Measurements from ENCODE around the gene MAP4. TPM values are rescaled to one million over a fixed set of nuclear protein-coding genes. Genes with fewer than 3 reads are reported as not detected.
"Not testable (repeated sequence)": the region's sequence is repeated elsewhere in the genome, so short reads cannot be mapped to it uniquely, and the experiment has no call there.

Gene MAP4
- total RNA-seq, 4 donors from 2014 or later: 62.1 to 110 (median 80.3) TPM

DNA sequence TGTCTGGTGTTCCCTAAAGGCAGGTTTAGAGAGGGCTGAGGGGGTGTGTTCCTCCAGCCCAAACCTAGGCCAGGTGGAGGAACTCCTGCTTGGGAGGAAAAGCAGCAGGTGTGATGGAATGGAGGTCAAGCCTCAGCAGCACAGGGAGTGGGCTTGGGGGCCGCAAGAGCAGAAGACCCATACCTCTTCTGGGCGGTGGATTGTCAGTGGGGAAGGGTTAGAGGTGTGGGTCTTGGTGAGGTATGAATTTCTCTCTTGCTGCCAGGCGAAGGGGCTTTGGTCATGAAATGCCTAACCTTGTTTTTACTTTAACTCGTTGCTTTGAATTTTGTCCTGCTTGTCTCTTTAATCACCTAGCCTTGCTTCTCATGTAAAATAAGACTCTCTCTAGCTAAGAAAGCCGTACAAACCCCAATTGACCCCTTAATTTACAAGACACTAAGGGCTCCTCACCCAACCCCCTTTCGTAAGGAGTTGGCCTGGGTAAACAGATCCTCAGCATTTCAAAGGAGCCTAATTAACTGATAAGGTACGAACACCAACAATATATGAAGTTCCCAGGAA lies 174.3 kb downstream of the MAP4 start:
- no peaks in the 10 kb centered on the region for H3K27me3 ChIP-seq
- no peaks in the 10 kb centered on the region for H3K9me3 ChIP-seq
- peaks cover 0 to 6% (median 0%) of the 10 kb centered on the region in 3 donors for H3K4me1 ChIP-seq
- H3K27ac ChIP-seq: no peak overlapping the region
- peaks cover 12 to 100% (median 62%) of the 10 kb centered on the region in 3 donors for H3K36me3 ChIP-seq
- intact Hi-C loops (cut with DNase I): loop anchor here (5.0 kb wide), 1 partner anchor 145 kb away; no protein-coding TSS in a partner anchor
- DNase-seq: no peak
- 82 to 87% methylated on average over 7 of the region's 7 CpGs for WGBS, 2 donors
- no peak overlapping the region for H3K4me3 ChIP-seq
- TF ChIP-seq, protein P1, sequence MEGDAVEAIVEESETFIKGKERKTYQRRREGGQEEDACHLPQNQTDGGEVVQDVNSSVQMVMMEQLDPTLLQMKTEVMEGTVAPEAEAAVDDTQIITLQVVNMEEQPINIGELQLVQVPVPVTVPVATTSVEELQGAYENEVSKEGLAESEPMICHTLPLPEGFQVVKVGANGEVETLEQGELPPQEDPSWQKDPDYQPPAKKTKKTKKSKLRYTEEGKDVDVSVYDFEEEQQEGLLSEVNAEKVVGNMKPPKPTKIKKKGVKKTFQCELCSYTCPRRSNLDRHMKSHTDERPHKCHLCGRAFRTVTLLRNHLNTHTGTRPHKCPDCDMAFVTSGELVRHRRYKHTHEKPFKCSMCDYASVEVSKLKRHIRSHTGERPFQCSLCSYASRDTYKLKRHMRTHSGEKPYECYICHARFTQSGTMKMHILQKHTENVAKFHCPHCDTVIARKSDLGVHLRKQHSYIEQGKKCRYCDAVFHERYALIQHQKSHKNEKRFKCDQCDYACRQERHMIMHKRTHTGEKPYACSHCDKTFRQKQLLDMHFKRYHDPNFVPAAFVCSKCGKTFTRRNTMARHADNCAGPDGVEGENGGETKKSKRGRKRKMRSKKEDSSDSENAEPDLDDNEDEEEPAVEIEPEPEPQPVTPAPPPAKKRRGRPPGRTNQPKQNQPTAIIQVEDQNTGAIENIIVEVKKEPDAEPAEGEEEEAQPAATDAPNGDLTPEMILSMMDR (IDR thresholded peaks at IDR 0.05): no peak
- TF ChIP-seq POLR2A (IDR thresholded peaks at IDR 0.05): no peak

DNA sequence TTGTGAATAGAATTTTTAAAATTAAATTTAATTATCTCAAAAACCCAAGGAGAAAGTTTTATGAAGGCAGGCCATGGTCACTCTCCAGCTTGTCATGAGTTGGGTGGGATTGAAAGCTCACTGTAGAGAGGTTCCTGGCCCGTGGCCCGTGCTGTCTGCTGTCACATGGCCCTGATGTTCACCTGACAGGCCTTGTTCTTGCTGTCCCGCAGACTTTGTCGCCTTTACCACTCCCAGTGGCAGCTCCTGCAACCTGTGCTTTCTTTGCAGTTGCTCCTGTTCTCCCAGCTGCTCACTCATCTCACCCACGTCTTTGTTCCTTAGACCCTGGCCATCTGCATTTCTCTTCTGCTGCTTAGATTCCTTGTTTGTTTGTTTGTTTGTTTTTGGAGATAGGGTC lies 177.7 kb downstream of the MAP4 start:
- TF ChIP-seq, protein P1 (IDR thresholded peaks at IDR 0.05): no peak
- TF ChIP-seq POLR2A (IDR thresholded peaks at IDR 0.05): no peak
- intact Hi-C loops (cut with DNase I): no loop called here
- no peaks in the 10 kb centered on the region for H3K27me3 ChIP-seq
- H3K27ac ChIP-seq: no peak overlapping the region
- peaks cover 0 to 6% (median 0%) of the 10 kb centered on the region in 3 donors for H3K4me1 ChIP-seq
- H3K36me3 ChIP-seq: peaks cover 12 to 100% (median 64%) of the 10 kb centered on the region in 3 donors
- no peak for DNase-seq
- no peaks in the 10 kb centered on the region for H3K9me3 ChIP-seq
- WGBS, 2 donors: 89 to 93% methylated on average over 5 of the region's 5 CpGs
- no peak overlapping the region for H3K4me3 ChIP-seq

DNA sequence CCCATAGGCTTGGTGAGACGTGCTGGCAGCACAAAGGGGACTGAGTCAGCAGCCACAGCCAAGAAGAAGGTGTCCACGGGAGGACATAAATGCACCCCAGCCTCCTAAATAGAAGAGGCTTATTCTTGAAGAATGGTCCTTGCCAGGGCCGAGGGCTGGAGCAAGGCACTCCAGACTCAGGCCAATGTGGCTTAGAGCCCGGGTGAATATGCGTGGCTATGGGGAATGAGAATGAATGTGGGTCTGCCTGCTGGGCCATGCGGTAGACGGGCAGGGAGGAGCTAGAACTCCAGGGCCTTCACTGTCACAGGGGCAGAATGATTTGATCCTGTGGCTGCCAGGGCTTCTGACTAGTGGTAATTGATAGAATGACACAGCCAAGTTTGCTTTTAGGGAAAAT lies 179.2 kb downstream of the MAP4 start:
- Histone ChIP-seq H3K27me3 (no peaks in the 10 kb centered on the region), H3K4me3 (no peak overlapping the region), H3K4me1 (peaks cover 0 to 6% (median 0%) of the 10 kb centered on the region in 3 donors), H3K27ac (no peak overlapping the region), H3K36me3 (peaks cover 7 to 100% (median 65%) of the 10 kb centered on the region in 3 donors), H3K9me3 (no peaks in the 10 kb centered on the region)
- no peak for DNase-seq
- TF ChIP-seq, protein P1 (IDR thresholded peaks at IDR 0.05): no peak
- TF ChIP-seq POLR2A (IDR thresholded peaks at IDR 0.05): no peak
- intact Hi-C loops (cut with DNase I): no loop called here
- 84% methylated on average over 5 of the region's 7 CpGs for WGBS, 2 donors

DNA sequence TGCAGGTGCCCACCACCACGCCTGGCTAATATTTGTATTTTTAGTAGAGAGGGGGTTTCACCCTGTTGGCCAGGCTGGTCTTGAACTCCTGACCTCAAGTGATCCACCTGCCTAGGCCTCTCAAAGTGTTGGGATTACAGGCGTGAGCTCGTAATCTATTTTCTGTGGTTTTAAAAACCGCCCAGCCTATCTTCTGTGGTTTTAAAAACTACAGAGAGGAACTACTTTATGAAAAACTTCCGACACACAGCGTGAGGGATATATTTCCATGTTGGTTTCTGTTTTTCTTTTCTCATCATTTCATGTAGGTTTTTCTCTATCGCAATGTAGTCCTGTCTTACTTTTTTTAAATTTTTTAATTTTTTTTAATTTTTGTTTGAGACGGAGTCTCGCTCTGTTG lies 186.7 kb downstream of the MAP4 start:
- 72 to 78% methylated on average over 8 to 9 of the region's 9 CpGs for WGBS, 2 donors
- H3K27ac ChIP-seq; H3K27me3 ChIP-seq; intact Hi-C loops (cut with DNase I); H3K9me3 ChIP-seq; DNase-seq; H3K4me3 ChIP-seq: not testable (repeated sequence)
- Histone ChIP-seq H3K36me3 (peaks cover 20 to 75% (median 58%) of the 10 kb centered on the region in 3 donors), H3K4me1 (peaks cover 8 to 23% (median 17%) of the 10 kb centered on the region in 3 donors)

DNA sequence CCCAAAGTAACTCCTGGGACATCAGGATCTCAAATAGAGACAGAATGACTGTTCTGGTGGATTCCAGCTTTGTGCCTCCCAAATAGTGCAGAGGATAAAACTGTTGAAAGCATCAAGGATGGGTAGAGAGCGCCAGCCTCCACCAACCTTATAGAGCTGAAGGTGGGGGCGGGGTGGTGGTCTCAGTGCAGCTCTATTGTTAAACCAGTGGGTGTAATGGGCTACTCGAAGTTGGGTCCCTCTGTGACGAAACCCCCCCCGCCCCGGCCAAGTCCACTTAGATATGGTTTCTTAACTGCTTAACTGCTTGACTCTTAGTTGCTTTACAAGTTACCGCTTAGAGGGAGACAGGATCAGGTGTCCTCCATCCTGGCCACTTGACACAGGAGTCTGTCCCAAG lies 190.6 kb downstream of the MAP4 start:
- Histone ChIP-seq H3K4me1 (peaks cover 8 to 30% (median 19%) of the 10 kb centered on the region in 3 donors), H3K36me3 (peaks cover 18 to 57% (median 26%) of the 10 kb centered on the region in 3 donors), H3K4me3 (peak overlapping the region; percentile 81 to 89 (median 86)), H3K27me3 (no peaks in the 10 kb centered on the region), H3K27ac (peak overlapping the region; percentile 72 to 90 (median 84)), H3K9me3 (no peaks in the 10 kb centered on the region)
- TF ChIP-seq, protein P1 (IDR thresholded peaks at IDR 0.05): no peak
- TF ChIP-seq POLR2A (IDR thresholded peaks at IDR 0.05): no peak
- WGBS, 2 donors: 16 to 60% methylated on average over 1 to 6 of the region's 7 CpGs
- intact Hi-C loops (cut with DNase I): no loop called here
- no peak for DNase-seq

Data from esophagus squamous epithelium (tissue), 5 donors.